Measurements from ENCODE around the gene PMS2.
"Not testable (repeated sequence)": the region's sequence is repeated elsewhere in the genome, so short reads cannot be mapped to it uniquely, and the experiment has no call there.

Gene PMS2

GRCh38 chr7:5934945-5935450, 73.9 kb downstream of the PMS2 start:
- H4K12ac ChIP-seq (ENCODE audit: low read depth, low read length); H2AFZ ChIP-seq (ENCODE audit: insufficient read depth, low read length, poor library complexity); H2BK12ac ChIP-seq (ENCODE audit: low read length); H3K36me3 ChIP-seq (ENCODE audit: control insufficient read depth in 1 of 2, insufficient read depth in 2 of 2, low read length in 2 of 2); H2BK120ac ChIP-seq (ENCODE audit: insufficient read depth, low read length, poor library complexity); H3K18ac ChIP-seq (ENCODE audit: low read length); H3K9ac ChIP-seq (ENCODE audit: low read length); H3K23ac ChIP-seq (ENCODE audit: low read length); H3K4me1 ChIP-seq (ENCODE audit: control insufficient read depth in 1 of 2, insufficient read depth in 2 of 2, low read length in 2 of 2); H3K27me3 ChIP-seq (ENCODE audit: insufficient read depth, low read length); H2AK5ac ChIP-seq (ENCODE audit: low read length); H3K4me3 ChIP-seq (ENCODE audit: low read depth, low read length); H2BK5ac ChIP-seq (ENCODE audit: low read depth, low read length, poor library complexity); H3K9me3 ChIP-seq (ENCODE audit: insufficient read depth, low read depth, low read length); H4K8ac ChIP-seq (ENCODE audit: low read depth, low read length); DNase-seq; H3K4me2 ChIP-seq (ENCODE audit: low read length); H3K79me1 ChIP-seq (ENCODE audit: low read length); H3K4ac ChIP-seq (ENCODE audit: low read depth, low read length); H3K14ac ChIP-seq (ENCODE audit: low read length); H3K27ac ChIP-seq (ENCODE audit: low read depth, low read length); H4K91ac ChIP-seq (ENCODE audit: low read depth, low read length); H3K79me2 ChIP-seq (ENCODE audit: control insufficient read depth, insufficient read depth, low read length, poor library complexity): not testable (repeated sequence)
- no CpG with 5 or more reads among the region's 17 CpGs for WGBS (ENCODE audit: extremely low coverage, insufficient coverage, insufficient read length)

GRCh38 chr7:5931905-5932644, 76.8 kb downstream of the PMS2 start:
- peak in 1 of 2 donors; percentile 1 for DNase-seq
- H4K8ac ChIP-seq (ENCODE audit: low read depth, low read length); H2BK12ac ChIP-seq (ENCODE audit: low read length); H4K12ac ChIP-seq (ENCODE audit: low read depth, low read length); H3K18ac ChIP-seq (ENCODE audit: low read length); H3K14ac ChIP-seq (ENCODE audit: low read length); H2BK120ac ChIP-seq (ENCODE audit: insufficient read depth, low read length, poor library complexity); H3K27me3 ChIP-seq (ENCODE audit: insufficient read depth, low read length); H2AFZ ChIP-seq (ENCODE audit: insufficient read depth, low read length, poor library complexity); H3K79me1 ChIP-seq (ENCODE audit: low read length); H3K79me2 ChIP-seq (ENCODE audit: control insufficient read depth, insufficient read depth, low read length, poor library complexity); H3K4me2 ChIP-seq (ENCODE audit: low read length); H3K9me3 ChIP-seq (ENCODE audit: insufficient read depth, low read depth, low read length); H3K23ac ChIP-seq (ENCODE audit: low read length); H3K4ac ChIP-seq (ENCODE audit: low read depth, low read length); H4K91ac ChIP-seq (ENCODE audit: low read depth, low read length); H2BK5ac ChIP-seq (ENCODE audit: low read depth, low read length, poor library complexity); H3K36me3 ChIP-seq (ENCODE audit: control insufficient read depth in 1 of 2, insufficient read depth in 2 of 2, low read length in 2 of 2); H3K4me1 ChIP-seq (ENCODE audit: control insufficient read depth in 1 of 2, insufficient read depth in 2 of 2, low read length in 2 of 2); H3K4me3 ChIP-seq (ENCODE audit: low read depth, low read length); H3K9ac ChIP-seq (ENCODE audit: low read length); H3K27ac ChIP-seq (ENCODE audit: low read depth, low read length); H2AK5ac ChIP-seq (ENCODE audit: low read length): not testable (repeated sequence)
- no CpG with 5 or more reads among the region's 13 CpGs for WGBS (ENCODE audit: extremely low coverage, insufficient coverage, insufficient read length)

GRCh38 chr7:5931250-5931649, 77.6 kb downstream of the PMS2 start:
- not testable (repeated sequence) for H4K12ac ChIP-seq (ENCODE audit: low read depth, low read length); H3K79me1 ChIP-seq (ENCODE audit: low read length); H3K4me2 ChIP-seq (ENCODE audit: low read length); DNase-seq; H3K27ac ChIP-seq (ENCODE audit: low read depth, low read length); H3K4me3 ChIP-seq (ENCODE audit: low read depth, low read length); H3K9me3 ChIP-seq (ENCODE audit: insufficient read depth, low read depth, low read length); H2BK5ac ChIP-seq (ENCODE audit: low read depth, low read length, poor library complexity); H3K23ac ChIP-seq (ENCODE audit: low read length); H4K91ac ChIP-seq (ENCODE audit: low read depth, low read length); H3K18ac ChIP-seq (ENCODE audit: low read length); H2AK5ac ChIP-seq (ENCODE audit: low read length); H2BK12ac ChIP-seq (ENCODE audit: low read length); H3K27me3 ChIP-seq (ENCODE audit: insufficient read depth, low read length); H3K36me3 ChIP-seq (ENCODE audit: control insufficient read depth in 1 of 2, insufficient read depth in 2 of 2, low read length in 2 of 2); H3K9ac ChIP-seq (ENCODE audit: low read length); H3K4ac ChIP-seq (ENCODE audit: low read depth, low read length); H2AFZ ChIP-seq (ENCODE audit: insufficient read depth, low read length, poor library complexity); H4K8ac ChIP-seq (ENCODE audit: low read depth, low read length); H2BK120ac ChIP-seq (ENCODE audit: insufficient read depth, low read length, poor library complexity); H3K79me2 ChIP-seq (ENCODE audit: control insufficient read depth, insufficient read depth, low read length, poor library complexity); H3K4me1 ChIP-seq (ENCODE audit: control insufficient read depth in 1 of 2, insufficient read depth in 2 of 2, low read length in 2 of 2); H3K14ac ChIP-seq (ENCODE audit: low read length)
- no CpG with 5 or more reads among the region's 14 CpGs for WGBS (ENCODE audit: extremely low coverage, insufficient coverage, insufficient read length)

GRCh38 chr7:5930290-5930689, 78.6 kb downstream of the PMS2 start:
- WGBS (ENCODE audit: extremely low coverage, insufficient coverage, insufficient read length) = no CpG with 5 or more reads among the region's 10 CpGs
- H3K9ac ChIP-seq (ENCODE audit: low read length); H2BK120ac ChIP-seq (ENCODE audit: insufficient read depth, low read length, poor library complexity); H3K9me3 ChIP-seq (ENCODE audit: insufficient read depth, low read depth, low read length); H3K4me1 ChIP-seq (ENCODE audit: control insufficient read depth in 1 of 2, insufficient read depth in 2 of 2, low read length in 2 of 2); H3K27ac ChIP-seq (ENCODE audit: low read depth, low read length); H3K14ac ChIP-seq (ENCODE audit: low read length); H3K36me3 ChIP-seq (ENCODE audit: control insufficient read depth in 1 of 2, insufficient read depth in 2 of 2, low read length in 2 of 2); H4K91ac ChIP-seq (ENCODE audit: low read depth, low read length); H3K4ac ChIP-seq (ENCODE audit: low read depth, low read length); H3K4me2 ChIP-seq (ENCODE audit: low read length); H4K12ac ChIP-seq (ENCODE audit: low read depth, low read length); H2AFZ ChIP-seq (ENCODE audit: insufficient read depth, low read length, poor library complexity); H3K4me3 ChIP-seq (ENCODE audit: low read depth, low read length); H3K23ac ChIP-seq (ENCODE audit: low read length); H4K8ac ChIP-seq (ENCODE audit: low read depth, low read length); H3K79me2 ChIP-seq (ENCODE audit: control insufficient read depth, insufficient read depth, low read length, poor library complexity); H3K79me1 ChIP-seq (ENCODE audit: low read length); H2AK5ac ChIP-seq (ENCODE audit: low read length); H2BK12ac ChIP-seq (ENCODE audit: low read length); H2BK5ac ChIP-seq (ENCODE audit: low read depth, low read length, poor library complexity); DNase-seq; H3K18ac ChIP-seq (ENCODE audit: low read length); H3K27me3 ChIP-seq (ENCODE audit: insufficient read depth, low read length): not testable (repeated sequence)
